Gastroesophageal sphincter (tissue), 4 donors: ENCODE results near the gene NOTCH4. TPM values are rescaled to one million over a fixed set of nuclear protein-coding genes. Genes with fewer than 3 reads are reported as not detected.

ENCODE experiments used
- ATAC-seq: fragments of 150-250 bp; one replicate; pipeline ENCODE4 v1.9.1; 2016; ENCODE audit warnings: mild to moderate bottlenecking, moderate library complexity
- H3K27ac ChIP-seq, 4 donors: fragments of 200-600 bp; sonication (generic) in 3 of 4; 1 replicate in 3 of 4; 2 replicates in 1 of 4; pipeline ENCODE4 v1.5.1; 2016 to 2019
- H3K27me3 ChIP-seq: fragments of 200-600 bp; sonication (generic); one replicate; pipeline ENCODE4 v1.5.1; 2019
- H3K36me3 ChIP-seq, 2 donors: fragments of 200-600 bp; sonication (generic); one replicate each; pipeline ENCODE4 v1.5.1; 2019; ENCODE audit warnings: control low read depth in 1 of 2
- H3K4me1 ChIP-seq, 3 donors: fragments of 200-600 bp; sonication (generic); 1 replicate in 2 of 3; 2 replicates in 1 of 3; pipeline ENCODE4 v1.5.1; 2016 to 2019; ENCODE audit warnings: control low read depth in 2 of 3
- H3K4me3 ChIP-seq, 2 donors: fragments of 200-600 bp; sonication (generic); one replicate each; pipeline ENCODE4 v1.5.1; 2019; ENCODE audit warnings: mild to moderate bottlenecking in 1 of 2, moderate library complexity in 1 of 2
- H3K9me3 ChIP-seq, 3 donors: fragments of 200-600 bp; sonication (generic); one replicate each; pipeline ENCODE4 v1.5.1; 2017 to 2019; ENCODE audit warnings: control low read depth in 2 of 3
- CTCF ChIP-seq, 4 experiments: fragments of 200-600 bp in 2 of 4; fragments of 450-650 bp in 2 of 4; sonication (generic) in 1 of 4; IDR thresholded peaks; one replicate each; pipeline ENCODE4 v1.5.1; 2017 to 2019; ENCODE audit warnings: antibody characterized with exemption in 4 of 4, mild to moderate bottlenecking in 2 of 4, moderate library complexity in 2 of 4
- EP300 ChIP-seq: sonication (generic); formaldehyde crosslinking; IDR thresholded peaks from one replicate; pipeline ENCODE4 v1.6.1; 2017; ENCODE audit warnings: antibody characterized with exemption, mild to moderate bottlenecking
- POLR2A ChIP-seq, 2 donors: fragments of 450-650 bp; IDR thresholded peaks; one replicate each; pipeline ENCODE4 v1.6.1; 2017; ENCODE audit warnings: antibody characterized with exemption in 2 of 2, mild to moderate bottlenecking in 2 of 2, moderate library complexity in 1 of 2
- POLR2AphosphoS5 ChIP-seq: sonication (generic); formaldehyde crosslinking; IDR thresholded peaks from one replicate; pipeline ENCODE4 v1.6.1; 2017; ENCODE audit warnings: antibody characterized with exemption
- WGBS, 2 donors: methylation state at CpG; one replicate each; pipeline ENCODE4 v1.1.5; 2018; ENCODE audit warnings: low coverage in 1 of 2; 5-methylcytosine and 5-hydroxymethylcytosine counted together
- total RNA-seq, 4 donors: library from RNA; depleted of rRNA; stranded (reverse); fragments of >200 nt; gene quantifications; one replicate each; pipeline ENCODE4 v1.1.0, GENCODE V29; 2016

Gene NOTCH4
- total RNA-seq, 4 donors from 2014 or later: 10.9 to 26.0 (median 13.2) TPM

GRCh38 chr6:32153564-32154513, 70.0 kb downstream of the NOTCH4 start, which contains the start of gene PPT2:
Gene PPT2 (plus strand): TSS chr6:32154141. CDS start chr6:32154595, 454 bp downstream.
- Histone ChIP-seq H3K27me3 (no peaks in the 10 kb centered on the region), H3K9me3 (no peaks in the 10 kb centered on the region), H3K4me1 (peaks cover 4 to 67% (median 24%) of the 10 kb centered on the region in 3 donors), H3K36me3 (peaks cover 0 to 41% of the 10 kb centered on the region in 2 donors), H3K27ac (peak within 1 kb of the TSS; percentile 77 to 95 (median 94)), H3K4me3 (peak within 1 kb of the TSS; percentile 65 to 68)
- ATAC-seq: peak; percentile 91
- 0 to 1% methylated on average over 12 to 13 of the region's 52 CpGs for WGBS, 2 donors
- TF ChIP-seq EP300 (no peak), POLR2AphosphoS5 (peak; percentile 63), CTCF (IDR thresholded peaks at IDR 0.05) (peak in 3 of 4 experiments; percentile 35 to 45 (median 45)), POLR2A (IDR thresholded peaks at IDR 0.05) (peak; percentile 12 to 38)

GRCh38 chr6:32152769-32153563, 70.9 kb downstream of the NOTCH4 start:
- no peaks in the 10 kb centered on the region for H3K27me3 ChIP-seq
- WGBS, 2 donors: 12 to 26% methylated on average over 6 to 19 of the region's 35 CpGs
- H3K27ac ChIP-seq: peak overlapping the region; percentile 77 to 95 (median 94)
- peaks cover 4 to 67% (median 24%) of the 10 kb centered on the region in 3 donors for H3K4me1 ChIP-seq
- TF ChIP-seq POLR2AphosphoS5 (no peak), POLR2A (IDR thresholded peaks at IDR 0.05) (no peak), CTCF (IDR thresholded peaks at IDR 0.05) (no peak), EP300 (no peak)
- peak; percentile 23 for ATAC-seq
- H3K9me3 ChIP-seq: no peaks in the 10 kb centered on the region
- H3K4me3 ChIP-seq: peak overlapping the region; percentile 65 to 68
- H3K36me3 ChIP-seq: peaks cover 0 to 41% of the 10 kb centered on the region in 2 donors

- Histone ChIP-seq H3K36me3 (peaks cover 0 to 33% of the 10 kb centered on the region in 2 donors), H3K27me3 (no peaks in the 10 kb centered on the region), H3K9me3 (no peaks in the 10 kb centered on the region), H3K27ac (peak within 1 kb of the TSS; percentile 77 to 95 (median 94)), H3K4me1 (peaks cover 4 to 67% (median 24%) of the 10 kb centered on the region in 3 donors), H3K4me3 (peak within 1 kb of the TSS; percentile 65 to 68)
- ATAC-seq: no peak
- TF ChIP-seq CTCF (IDR thresholded peaks at IDR 0.05) (no peak), POLR2A (IDR thresholded peaks at IDR 0.05) (no peak), EP300 (no peak), POLR2AphosphoS5 (no peak)
- 11 to 13% methylated on average over 7 of the region's 24 CpGs for WGBS, 2 donors
Measured at GRCh38 chr6:32151863-32152768, 71.8 kb downstream of the NOTCH4 start, which contains the start of gene PRRT1. Gene PRRT1 (minus strand): TSS chr6:32151939. CDS start chr6:32151827, 112 bp downstream.

- ATAC-seq: no peak
- TF ChIP-seq POLR2AphosphoS5 (no peak), POLR2A (IDR thresholded peaks at IDR 0.05) (no peak), EP300 (no peak), CTCF (IDR thresholded peaks at IDR 0.05) (no peak)
- H3K4me3 ChIP-seq: peak overlapping the region; percentile 65 to 68
- H3K27ac ChIP-seq: peak overlapping the region in 3 of 4 donors; percentile 94 to 95 (median 94)
- no peaks in the 10 kb centered on the region for H3K9me3 ChIP-seq
- H3K36me3 ChIP-seq: peaks cover 0 to 25% of the 10 kb centered on the region in 2 donors
- peaks cover 4 to 61% (median 24%) of the 10 kb centered on the region in 3 donors for H3K4me1 ChIP-seq
- H3K27me3 ChIP-seq: no peaks in the 10 kb centered on the region
- 14 to 15% methylated on average over 7 of the region's 8 CpGs for WGBS, 2 donors
Measured at GRCh38 chr6:32151181-32151862, 72.5 kb downstream of the NOTCH4 start.
